Stimulated activated CD4-positive, alpha-beta T cell treated with anti-CD3 and anti-CD28 coated beads, Interleukin-4, amount 100 ng/mL, for 24 hours (primary cell): ENCODE measurements around the gene ELAPOR1.
A peak's percentile ranks its signal among the peaks of the same experiment; 100 is the strongest.
"Not testable (repeated sequence)": the region's sequence is repeated elsewhere in the genome, so short reads cannot be mapped to it uniquely, and the experiment has no call there.

Experiments used
- DNase-seq: peaks from one replicate; pipeline ENCODE4 v3.0.0-alpha.2; 2020

ELAPOR1 gene

GRCh38 chr1:109142260-109142659, 28.3 kb downstream of the ELAPOR1 start:
- DNase-seq, result no peak

DNA sequence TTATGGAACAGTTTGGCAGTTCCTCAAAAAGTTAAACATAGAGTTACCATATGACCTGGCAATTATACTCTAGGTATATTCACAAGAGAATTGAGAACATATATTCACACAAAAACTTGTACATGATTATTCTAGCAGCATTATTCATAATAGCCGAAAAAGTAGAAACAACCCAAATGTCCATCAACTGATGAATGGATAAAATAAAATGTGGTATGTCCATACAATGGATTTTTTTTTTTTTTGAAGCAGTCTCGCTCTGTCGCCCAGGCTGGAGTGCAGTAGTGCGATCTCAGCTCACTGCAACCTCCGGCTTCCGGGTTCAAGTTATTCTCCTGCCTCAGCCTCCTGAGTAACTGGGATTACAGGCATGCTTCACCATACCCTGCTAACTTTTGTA, 28.8 kb downstream of the ELAPOR1 start:
- DNase-seq, result not testable (repeated sequence)

GRCh38 chr1:109148987-109149561, 35.2 kb downstream of the ELAPOR1 start:
- DNase-seq, result no peak

- DNase-seq, result no peak
Observed at GRCh38 chr1:109149874-109150601, 36.1 kb downstream of the ELAPOR1 start.

GRCh38 chr1:109151146-109151990, 37.5 kb downstream of the ELAPOR1 start:
- DNase-seq, result no peak

- no peak for DNase-seq
Observed at GRCh38 chr1:109152196-109152595, 38.3 kb downstream of the ELAPOR1 start.

DNA sequence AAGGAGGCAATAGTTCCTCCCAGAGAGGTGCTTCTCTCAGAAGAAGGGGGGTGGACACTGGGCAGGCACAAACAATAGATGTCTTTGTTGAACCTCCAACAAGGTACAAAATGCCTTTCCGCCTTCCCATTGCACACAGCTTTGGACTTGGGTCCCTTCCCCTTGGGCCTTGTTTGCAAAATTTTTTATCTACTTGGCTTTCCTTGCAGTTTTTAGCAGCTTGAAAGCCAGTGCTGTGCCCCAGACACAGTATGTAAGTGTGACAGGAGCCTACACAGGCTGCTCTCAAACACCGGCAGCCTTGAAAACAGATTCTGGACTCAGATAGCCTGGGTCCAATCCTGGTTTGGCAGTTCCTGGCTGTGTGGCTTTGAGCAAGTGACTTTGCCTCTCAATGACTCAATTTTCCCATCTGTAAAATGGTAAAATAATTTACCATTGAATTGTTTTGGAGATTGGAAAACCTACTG, 43.0 kb downstream of the ELAPOR1 start:
- no peak for DNase-seq

DNA sequence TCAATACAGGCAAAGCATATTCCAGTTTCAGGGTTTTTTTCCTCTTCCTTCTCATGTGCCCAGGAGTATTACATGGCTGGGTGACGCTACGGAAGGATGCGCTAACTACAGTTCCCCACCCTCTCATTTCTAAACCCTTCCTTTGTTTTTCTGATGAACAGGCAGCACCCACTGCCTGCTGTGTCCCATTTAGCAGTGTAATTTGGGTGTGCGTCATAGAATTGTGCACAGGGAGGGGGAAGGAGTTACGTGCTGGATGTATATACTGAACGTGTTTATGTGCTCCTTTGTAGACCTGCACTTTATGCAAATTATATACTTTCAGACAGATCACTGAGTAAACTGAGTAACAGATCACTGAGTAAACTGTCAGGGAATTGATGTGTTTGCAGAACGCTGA, 44.5 kb downstream of the ELAPOR1 start:
- DNase-seq, result no peak

- DNase-seq, result no peak
Observed at GRCh38 chr1:109159326-109159725, 45.4 kb downstream of the ELAPOR1 start.

- DNase-seq, result no peak
Observed at GRCh38 chr1:109160071-109160840, 46.3 kb downstream of the ELAPOR1 start.

DNA sequence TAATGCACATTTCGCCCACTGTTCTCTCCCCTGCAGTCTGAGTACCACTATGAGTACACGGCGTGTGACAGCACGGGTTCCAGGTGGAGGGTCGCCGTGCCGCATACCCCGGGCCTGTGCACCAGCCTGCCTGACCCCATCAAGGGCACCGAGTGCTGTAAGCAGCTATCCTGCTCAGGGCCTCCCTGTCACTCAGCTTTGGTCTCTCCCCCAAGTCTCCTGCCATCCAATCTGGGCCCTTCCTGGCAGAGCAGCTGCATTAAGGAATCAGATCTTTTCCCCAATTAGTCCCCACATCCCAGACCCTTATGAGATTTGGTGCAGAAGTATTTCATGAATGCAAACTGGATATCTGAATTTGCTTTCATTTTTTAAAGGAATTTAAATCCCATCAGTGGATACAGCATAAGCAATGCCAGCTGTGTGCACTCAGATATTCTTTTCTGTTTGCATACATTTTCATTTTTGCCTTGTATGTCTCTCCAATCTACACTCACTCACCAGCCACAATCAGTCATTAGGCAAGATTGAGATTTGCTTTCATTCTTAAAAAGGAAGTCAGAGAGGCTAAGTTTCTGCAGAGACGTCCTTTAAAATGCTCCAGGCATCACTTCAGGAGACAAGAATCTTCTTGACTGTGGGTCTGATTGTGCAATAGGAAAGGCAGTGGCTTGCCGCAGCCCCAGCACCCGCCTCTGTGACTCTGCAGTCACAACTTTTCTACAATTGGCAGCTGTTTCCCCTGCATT, 48.1 kb downstream of the ELAPOR1 start:
- peak; percentile 18 for DNase-seq

- DNase-seq, result no peak
Observed at GRCh38 chr1:109162626-109163025, 48.7 kb downstream of the ELAPOR1 start.

DNA sequence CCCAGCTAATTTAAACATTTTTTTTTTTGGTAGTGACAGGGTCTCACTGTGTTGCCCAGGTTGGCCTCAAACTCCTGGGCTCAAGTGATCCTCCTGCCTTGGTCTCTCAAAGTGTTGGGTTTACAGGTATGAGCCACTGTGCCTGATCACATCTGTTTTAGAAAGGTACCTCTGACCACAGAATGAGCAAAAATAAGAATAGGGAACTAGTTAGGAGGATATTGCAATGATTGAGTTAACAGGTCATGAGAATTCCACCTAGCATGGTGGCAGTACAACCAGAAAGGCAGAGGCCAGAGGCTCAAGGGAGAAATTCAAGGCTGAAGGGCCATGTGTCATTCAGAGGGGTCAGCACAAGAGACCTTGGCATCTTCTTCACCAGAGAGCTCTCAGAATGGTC, 49.6 kb downstream of the ELAPOR1 start:
- no peak for DNase-seq
